ENCODE results near the gene FNDC3B.

The FNDC3B gene

GRCh38 chr3:172315401-172316091 is 276.2 kb downstream of the FNDC3B start:
- ChIA-PET CTCF (interaction anchor here (0.6 to 1.7 kb wide), 2 partner anchors 17 to 350 kb away, joined by 4 to 11 read pairs; no protein-coding TSS in a partner anchor), POLR2A (no interaction called here)
- TF ChIP-seq PRDM1 (tag by site-specific recombination; IDR thresholded peaks at IDR 0.05) (0 out of 2 replicates have a peak, but pooled peaks have one; percentile 17), ZNF174 (tag by site-specific recombination; IDR thresholded peaks at IDR 0.05) (no peak), ZNF366 (tag by site-specific recombination; conservative IDR thresholded peaks at IDR 0.05) (0 out of 2 replicates have a peak, but pooled peaks have one; percentile 16)
- H3K9me3 ChIP-seq (ENCODE audit: control insufficient read depth, insufficient read depth, low read depth, low read length), result no peaks in the 10 kb centered on the region
- H3K4me3 ChIP-seq (ENCODE audit: low read depth, low read length), result no peak overlapping the region
- H3K27ac ChIP-seq (ENCODE audit: extremely low read depth, low read depth, low read length), result no peak overlapping the region
- H3K4me1 ChIP-seq (ENCODE audit: control insufficient read depth, insufficient read depth, low read length), result no peaks in the 10 kb centered on the region
- H3K36me3 ChIP-seq (ENCODE audit: control insufficient read depth in 2 of 2, insufficient read depth in 1 of 2, low read length in 2 of 2), result peaks cover 0 to 28% of the 10 kb centered on the region in 2 experiments; a peak in 1 of 3 replicates

GRCh38 chr3:172316758-172317157 is 277.4 kb downstream of the FNDC3B start:
- POLR2A ChIA-PET, result no interaction called here
- TF ChIP-seq PATZ1 (tag by site-specific recombination; IDR thresholded peaks at IDR 0.05) (no peak), ZBTB26 (tag by site-specific recombination; optimal IDR thresholded peaks at IDR 0.05) (no peak), ZNF175 (tag by site-specific recombination; IDR thresholded peaks at IDR 0.05) (no peak), RBAK (tag by site-specific recombination; IDR thresholded peaks at IDR 0.05) (no peak)
- CTCF ChIA-PET, result interaction anchor here (0.7 kb wide), 1 partner anchor 629 kb away, joined by 5 read pairs; no protein-coding TSS in a partner anchor
- Histone ChIP-seq H3K36me3 (ENCODE audit: control insufficient read depth in 2 of 2, insufficient read depth in 1 of 2, low read length in 2 of 2) (peaks cover 0 to 20% of the 10 kb centered on the region in 2 experiments; a peak in 1 of 3 replicates), H3K27ac (ENCODE audit: extremely low read depth, low read depth, low read length) (no peak overlapping the region), H3K4me3 (ENCODE audit: low read depth, low read length) (no peak overlapping the region), H3K4me1 (ENCODE audit: control insufficient read depth, insufficient read depth, low read length) (no peaks in the 10 kb centered on the region), H3K9me3 (ENCODE audit: control insufficient read depth, insufficient read depth, low read depth, low read length) (no peaks in the 10 kb centered on the region)

GRCh38 chr3:172317481-172317880 is 278.1 kb downstream of the FNDC3B start:
- Histone ChIP-seq H3K9me3 (ENCODE audit: control insufficient read depth, insufficient read depth, low read depth, low read length) (no peaks in the 10 kb centered on the region), H3K36me3 (ENCODE audit: control insufficient read depth in 2 of 2, insufficient read depth in 1 of 2, low read length in 2 of 2) (peaks cover 0 to 15% of the 10 kb centered on the region in 2 experiments; a peak in 1 of 3 replicates), H3K4me3 (ENCODE audit: low read depth, low read length) (no peak overlapping the region), H3K4me1 (ENCODE audit: control insufficient read depth, insufficient read depth, low read length) (no peaks in the 10 kb centered on the region), H3K27ac (ENCODE audit: extremely low read depth, low read depth, low read length) (no peak overlapping the region)
- CTCF ChIA-PET, result interaction anchor here (0.7 to 2.4 kb wide), 2 partner anchors 14 to 1461 kb away, joined by 3 to 13 read pairs; no protein-coding TSS in a partner anchor
- POLR2A ChIA-PET, result no interaction called here
- TF ChIP-seq ZNF677 (tag by site-specific recombination; IDR thresholded peaks at IDR 0.05) (no peak), ZNF704 (tag by site-specific recombination; IDR thresholded peaks at IDR 0.05) (no peak)

GRCh38 chr3:172317984-172318383 is 278.6 kb downstream of the FNDC3B start:
- POLR2A ChIA-PET, result no interaction called here
- CTCF ChIA-PET, result interaction anchor here (0.6 to 2.4 kb wide), 3 partner anchors 14 to 1461 kb away, joined by 3 to 13 read pairs (median 3); no protein-coding TSS in a partner anchor
- H3K4me3 ChIP-seq (ENCODE audit: low read depth, low read length), result no peak overlapping the region
- no peaks in the 10 kb centered on the region for H3K4me1 ChIP-seq (ENCODE audit: control insufficient read depth, insufficient read depth, low read length)
- H3K27ac ChIP-seq (ENCODE audit: extremely low read depth, low read depth, low read length), result no peak overlapping the region
- no peak for TF ChIP-seq OVOL3 (tag by site-specific recombination; IDR thresholded peaks at IDR 0.05)
- TF ChIP-seq ZNF624 (tag by site-specific recombination; IDR thresholded peaks at IDR 0.05), result no peak
- TF ChIP-seq ZNF777 (tag by site-specific recombination; IDR thresholded peaks at IDR 0.05; ENCODE audit: borderline replicate concordance), result no peak
- no peak for TF ChIP-seq ZNF280C (tag by site-specific recombination; IDR thresholded peaks at IDR 0.05)
- peak; percentile 33; the same call in 1 of the 2 replicates for TF ChIP-seq ZNF600 (tag by site-specific recombination; IDR thresholded peaks at IDR 0.05)
- TF ChIP-seq PRDM6 (tag by site-specific recombination; IDR thresholded peaks at IDR 0.05), result peak; percentile 53; the same call in 1 of the 2 replicates
- TF ChIP-seq KLF16 (tag by site-specific recombination; IDR thresholded peaks at IDR 0.05), result no peak
- peak; percentile 70 for TF ChIP-seq PRDM1 (tag by site-specific recombination; IDR thresholded peaks at IDR 0.05)
- TF ChIP-seq ZEB2 (tag by site-specific recombination; IDR thresholded peaks at IDR 0.05), result no peak
- H3K9me3 ChIP-seq (ENCODE audit: control insufficient read depth, insufficient read depth, low read depth, low read length), result no peaks in the 10 kb centered on the region
- H3K36me3 ChIP-seq (ENCODE audit: control insufficient read depth in 2 of 2, insufficient read depth in 1 of 2, low read length in 2 of 2), result peaks cover 0 to 12% of the 10 kb centered on the region in 2 experiments; a peak in 1 of 3 replicates
